IPS-20b (cell line): ENCODE results near the gene MCM6.
"Not testable (repeated sequence)": the region's sequence is repeated elsewhere in the genome, so short reads cannot be mapped to it uniquely, and the experiment has no call there.

Source experiments
- H3K27ac ChIP-seq: one replicate; pipeline ENCODE4 v1.5.1; 2013; ENCODE audit warnings: low read length
- H3K27me3 ChIP-seq: 2 replicates; pipeline ENCODE4 v1.6.1; 2013; ENCODE audit warnings: mild to moderate bottlenecking, low read length, inconsistent platforms; ENCODE audit not compliant: insufficient read depth
- H3K36me3 ChIP-seq: 2 replicates; pipeline ENCODE4 v1.6.1; 2013; ENCODE audit warnings: low read depth, mild to moderate bottlenecking, inconsistent platforms, low read length, moderate library complexity; ENCODE audit not compliant: insufficient read depth
- H3K4me1 ChIP-seq: 2 replicates; pipeline ENCODE4 v1.6.1; 2013; ENCODE audit warnings: mild to moderate bottlenecking, control low read depth, inconsistent platforms, low read length, moderate library complexity; ENCODE audit not compliant: insufficient read depth
- H3K4me3 ChIP-seq: 2 replicates; pipeline ENCODE4 v1.5.1; 2013; ENCODE audit warnings: mild to moderate bottlenecking, low read length, inconsistent platforms
- H3K9ac ChIP-seq: 2 replicates; pipeline ENCODE4 v1.6.1; 2013; ENCODE audit warnings: low read depth, mild to moderate bottlenecking, inconsistent platforms, low read length, moderate library complexity
- H3K9me3 ChIP-seq: 2 replicates; pipeline ENCODE4 v1.6.1; 2013; ENCODE audit warnings: mild to moderate bottlenecking, low read depth, low read length, inconsistent platforms; ENCODE audit not compliant: insufficient read depth

MCM6 gene

DNA sequence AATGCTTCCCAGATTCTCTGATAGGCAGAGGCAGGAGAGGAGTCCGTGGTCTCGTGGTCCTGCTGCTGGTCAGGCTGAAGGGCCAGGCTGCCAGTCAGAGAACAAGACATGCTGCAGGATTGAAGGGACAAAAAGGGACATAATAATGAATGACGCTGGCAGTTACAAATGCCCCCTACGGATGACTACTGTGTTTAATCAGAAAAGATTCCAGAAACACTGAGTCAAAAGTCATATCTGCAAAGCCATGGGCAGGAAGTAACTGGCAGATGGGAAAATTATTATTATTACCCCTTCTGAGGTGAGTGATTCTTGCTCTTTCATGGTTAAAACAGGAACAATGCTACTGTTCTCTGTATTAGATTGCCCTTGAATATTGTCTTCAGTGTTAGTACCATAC is 58.3 kb downstream of the MCM6 start:
- no peaks in the 10 kb centered on the region for H3K27me3 ChIP-seq
- no peak overlapping the region for H3K9ac ChIP-seq
- no peaks in the 10 kb centered on the region for H3K36me3 ChIP-seq
- H3K9me3 ChIP-seq = no peaks in the 10 kb centered on the region
- H3K4me3 ChIP-seq = no peak overlapping the region
- no peak overlapping the region for H3K27ac ChIP-seq
- H3K4me1 ChIP-seq = no peaks in the 10 kb centered on the region

DNA sequence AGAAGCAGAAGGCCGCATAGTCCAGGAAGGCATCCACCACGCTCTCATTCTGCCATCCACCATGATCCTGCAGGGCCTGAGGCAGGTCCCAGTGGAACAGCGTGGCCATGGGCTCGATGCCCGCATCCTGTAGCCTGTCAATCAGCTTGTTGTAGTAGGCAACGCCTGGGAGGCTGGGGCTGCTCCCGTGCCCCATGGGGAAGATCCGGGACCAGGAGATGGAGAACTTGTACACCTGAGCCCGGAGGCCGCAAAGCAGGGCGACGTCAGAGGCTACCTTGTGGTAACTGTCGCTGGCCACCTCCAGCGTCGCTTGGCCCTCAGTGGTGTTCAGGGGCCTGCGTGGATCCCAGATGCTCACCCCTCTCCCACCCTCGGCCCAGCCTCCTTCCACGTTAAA is 58.8 kb downstream of the MCM6 start:
- Histone ChIP-seq H3K9ac (no peak overlapping the region), H3K4me3 (no peak overlapping the region), H3K27ac (no peak overlapping the region)

GRCh38 chr2:135815269-135815668 is 61.0 kb downstream of the MCM6 start:
- Histone ChIP-seq H3K9ac (no peak overlapping the region), H3K36me3 (no peaks in the 10 kb centered on the region), H3K27me3 (no peaks in the 10 kb centered on the region), H3K4me3 (no peak overlapping the region), H3K9me3 (no peaks in the 10 kb centered on the region), H3K27ac (no peak overlapping the region), H3K4me1 (no peaks in the 10 kb centered on the region)

More for the DNA sequence above, 58.8 kb downstream of the MCM6 start:
- Histone ChIP-seq H3K27me3 (no peaks in the 10 kb centered on the region), H3K4me1 (no peaks in the 10 kb centered on the region), H3K9me3 (no peaks in the 10 kb centered on the region), H3K36me3 (no peaks in the 10 kb centered on the region)

DNA sequence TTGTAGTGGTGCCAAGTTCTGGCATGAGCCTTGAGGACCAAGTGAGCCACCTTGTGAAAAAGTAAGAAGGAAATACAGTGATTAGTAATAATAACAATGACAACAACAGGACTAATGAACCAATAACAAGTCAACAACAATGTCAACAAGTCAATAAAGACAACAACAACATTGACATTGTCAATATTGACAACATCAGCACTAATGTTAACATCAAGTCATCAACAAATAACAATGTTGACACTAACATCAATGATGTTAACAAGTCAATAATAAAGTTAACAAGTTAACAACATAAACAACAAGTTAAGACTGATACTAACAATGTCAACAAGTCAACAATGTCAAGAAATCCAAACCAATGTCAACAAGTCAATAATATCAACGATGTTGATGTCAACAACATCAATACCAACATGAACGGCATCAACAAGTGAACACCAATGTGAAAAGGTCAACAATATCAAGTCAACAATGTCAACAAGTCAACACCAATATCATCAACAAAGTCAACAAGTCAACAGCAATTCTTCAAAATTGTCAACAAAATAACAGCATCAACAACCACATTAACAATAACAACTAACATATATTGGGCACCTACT is 63.2 kb downstream of the MCM6 start:
- no peaks in the 10 kb centered on the region for H3K27me3 ChIP-seq
- H3K4me3 ChIP-seq = no peak overlapping the region
- H3K36me3 ChIP-seq = no peaks in the 10 kb centered on the region
- H3K9ac ChIP-seq = no peak overlapping the region
- H3K9me3 ChIP-seq = no peaks in the 10 kb centered on the region
- no peak overlapping the region for H3K27ac ChIP-seq
- no peaks in the 10 kb centered on the region for H3K4me1 ChIP-seq

GRCh38 chr2:135807874-135808273 is 68.4 kb downstream of the MCM6 start:
- not testable (repeated sequence) for H3K4me3 ChIP-seq, H3K9me3 ChIP-seq, H3K27me3 ChIP-seq, H3K27ac ChIP-seq, H3K36me3 ChIP-seq, H3K9ac ChIP-seq, H3K4me1 ChIP-seq

GRCh38 chr2:135803278-135803677 is 73.0 kb downstream of the MCM6 start:
- Histone ChIP-seq H3K9me3 (peaks cover 23% of the 10 kb centered on the region), H3K4me3 (no peak overlapping the region), H3K27me3 (no peaks in the 10 kb centered on the region), H3K36me3 (no peaks in the 10 kb centered on the region), H3K4me1 (no peaks in the 10 kb centered on the region), H3K27ac (no peak overlapping the region), H3K9ac (no peak overlapping the region)

GRCh38 chr2:135802350-135802749 is 73.9 kb downstream of the MCM6 start:
- no peak overlapping the region for H3K27ac ChIP-seq
- H3K4me1 ChIP-seq = no peaks in the 10 kb centered on the region
- no peak overlapping the region for H3K9ac ChIP-seq

GRCh38 chr2:135800513-135801460 is 75.5 kb downstream of the MCM6 start:
- Histone ChIP-seq H3K4me1 (no peaks in the 10 kb centered on the region), H3K27ac (no peak overlapping the region), H3K4me3 (no peak overlapping the region), H3K27me3 (no peaks in the 10 kb centered on the region), H3K36me3 (no peaks in the 10 kb centered on the region), H3K9ac (no peak overlapping the region), H3K9me3 (peaks cover 23% of the 10 kb centered on the region)

More at GRCh38 chr2:135802350-135802749, 73.9 kb downstream of the MCM6 start:
- H3K27me3 ChIP-seq = no peaks in the 10 kb centered on the region
- no peaks in the 10 kb centered on the region for H3K36me3 ChIP-seq
- H3K4me3 ChIP-seq = no peak overlapping the region
- H3K9me3 ChIP-seq = peaks cover 23% of the 10 kb centered on the region

DNA sequence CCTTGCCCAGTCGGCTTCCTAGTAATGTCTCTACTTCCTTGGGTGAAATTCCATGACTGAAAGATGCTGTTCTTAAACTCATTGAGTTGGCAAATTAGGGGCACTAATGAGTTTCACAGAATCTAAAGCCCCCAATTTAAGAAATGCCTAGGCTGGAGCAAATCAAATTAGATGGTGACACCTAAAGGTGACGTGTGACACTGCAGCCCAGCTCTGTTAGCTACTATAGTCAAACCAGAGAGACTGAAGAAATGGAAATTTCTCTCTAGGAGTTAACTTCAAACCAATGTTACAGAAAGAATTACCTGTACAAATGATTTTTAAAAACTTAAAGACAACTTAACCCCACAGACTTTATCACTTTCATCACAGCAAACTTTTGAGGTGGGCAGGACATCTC is 76.5 kb downstream of the MCM6 start:
- Histone ChIP-seq H3K9me3 (peaks cover 23% of the 10 kb centered on the region), H3K36me3 (no peaks in the 10 kb centered on the region), H3K4me3 (no peak overlapping the region), H3K9ac (no peak overlapping the region), H3K4me1 (no peaks in the 10 kb centered on the region), H3K27me3 (no peaks in the 10 kb centered on the region), H3K27ac (no peak overlapping the region)

- Histone ChIP-seq H3K9me3 (peaks cover 23% of the 10 kb centered on the region), H3K27me3 (no peaks in the 10 kb centered on the region), H3K9ac (no peak overlapping the region), H3K4me3 (no peak overlapping the region), H3K36me3 (no peaks in the 10 kb centered on the region), H3K4me1 (no peaks in the 10 kb centered on the region), H3K27ac (no peak overlapping the region)
Observed at GRCh38 chr2:135798762-135799161, 77.5 kb downstream of the MCM6 start.

GRCh38 chr2:135798275-135798705 is 78.0 kb downstream of the MCM6 start:
- Histone ChIP-seq H3K4me1 (no peaks in the 10 kb centered on the region), H3K9ac (no peak overlapping the region), H3K27ac (no peak overlapping the region), H3K27me3 (no peaks in the 10 kb centered on the region), H3K4me3 (no peak overlapping the region), H3K36me3 (no peaks in the 10 kb centered on the region), H3K9me3 (peaks cover 23% of the 10 kb centered on the region)
